ENCODE results near the gene SBNO1. TPM values are rescaled to one million over a fixed set of nuclear protein-coding genes. Genes with fewer than 3 reads are reported as not detected.
A peak's percentile ranks its signal among the peaks of the same experiment; 100 is the strongest.

The SBNO1 gene
- total RNA-seq, 2 experiments from 2014 or later = 21.3 to 21.9 TPM

GRCh38 chr12:123267335-123267920 lies 97.2 kb downstream of the SBNO1 start:
- no peak overlapping the region for H3K27ac Mint-ChIP-seq
- no peak for DNase-seq
- ChIA-PET CTCF (no interaction called here), POLR2A (interaction anchor here (0.5 to 3.7 kb wide), 2 partner anchors 35 to 191 kb away, joined by 3 to 13 read pairs; partner anchors contain the start of genes MPHOSPH9 and MTRFR)
- H3K4me1 Mint-ChIP-seq (ENCODE audit: low read depth) = peaks cover 32% of the 10 kb centered on the region
- Histone ChIP-seq H3K27ac (ENCODE audit: low read depth in 1 of 2, low read length in 2 of 2) (no peak overlapping the region), H3K36me3 (ENCODE audit: insufficient read depth, low read length) (no peaks in the 10 kb centered on the region), H3K4me3 (ENCODE audit: low read length) (no peak overlapping the region), H3K4me1 (ENCODE audit: insufficient read depth, low read length) (peaks cover 34% of the 10 kb centered on the region), H3K27me3 (ENCODE audit: control insufficient read depth in 1 of 2, insufficient read depth in 2 of 2, low read length in 2 of 2) (no peaks in the 10 kb centered on the region), H3K9me3 (ENCODE audit: control insufficient read depth in 1 of 2, insufficient read depth in 1 of 2, low read length in 2 of 2) (no peaks in the 10 kb centered on the region)
- ATAC-seq (ENCODE audit: poor library complexity) = no peak
- TF ChIP-seq, protein P1, sequence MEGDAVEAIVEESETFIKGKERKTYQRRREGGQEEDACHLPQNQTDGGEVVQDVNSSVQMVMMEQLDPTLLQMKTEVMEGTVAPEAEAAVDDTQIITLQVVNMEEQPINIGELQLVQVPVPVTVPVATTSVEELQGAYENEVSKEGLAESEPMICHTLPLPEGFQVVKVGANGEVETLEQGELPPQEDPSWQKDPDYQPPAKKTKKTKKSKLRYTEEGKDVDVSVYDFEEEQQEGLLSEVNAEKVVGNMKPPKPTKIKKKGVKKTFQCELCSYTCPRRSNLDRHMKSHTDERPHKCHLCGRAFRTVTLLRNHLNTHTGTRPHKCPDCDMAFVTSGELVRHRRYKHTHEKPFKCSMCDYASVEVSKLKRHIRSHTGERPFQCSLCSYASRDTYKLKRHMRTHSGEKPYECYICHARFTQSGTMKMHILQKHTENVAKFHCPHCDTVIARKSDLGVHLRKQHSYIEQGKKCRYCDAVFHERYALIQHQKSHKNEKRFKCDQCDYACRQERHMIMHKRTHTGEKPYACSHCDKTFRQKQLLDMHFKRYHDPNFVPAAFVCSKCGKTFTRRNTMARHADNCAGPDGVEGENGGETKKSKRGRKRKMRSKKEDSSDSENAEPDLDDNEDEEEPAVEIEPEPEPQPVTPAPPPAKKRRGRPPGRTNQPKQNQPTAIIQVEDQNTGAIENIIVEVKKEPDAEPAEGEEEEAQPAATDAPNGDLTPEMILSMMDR (IDR thresholded peaks at IDR 0.05) = no peak
- peak overlapping the region; percentile 92 for H3K4me3 Mint-ChIP-seq
- no peaks in the 10 kb centered on the region for H3K36me3 Mint-ChIP-seq (ENCODE audit: low read depth)
- H3K9me3 Mint-ChIP-seq = no peaks in the 10 kb centered on the region
- no peaks in the 10 kb centered on the region for H3K27me3 Mint-ChIP-seq
- intact Hi-C loops (cut with DNase I, micrococcal nuclease) = no loop called here

- Histone ChIP-seq H3K9me3 (ENCODE audit: control insufficient read depth in 1 of 2, insufficient read depth in 1 of 2, low read length in 2 of 2) (no peaks in the 10 kb centered on the region), H3K4me3 (ENCODE audit: low read length) (no peak overlapping the region), H3K36me3 (ENCODE audit: insufficient read depth, low read length) (no peaks in the 10 kb centered on the region), H3K27ac (ENCODE audit: low read depth in 1 of 2, low read length in 2 of 2) (no peak overlapping the region), H3K4me1 (ENCODE audit: insufficient read depth, low read length) (peaks cover 29% of the 10 kb centered on the region), H3K27me3 (ENCODE audit: control insufficient read depth in 1 of 2, insufficient read depth in 2 of 2, low read length in 2 of 2) (no peaks in the 10 kb centered on the region)
- H3K4me3 Mint-ChIP-seq = peak overlapping the region; percentile 51
- POLR2A ChIA-PET = interaction anchor here (3.7 kb wide), 1 partner anchor 34 kb away, joined by 13 read pairs; the partner anchor contains the start of genes MPHOSPH9 and MTRFR
- H3K36me3 Mint-ChIP-seq (ENCODE audit: low read depth) = no peaks in the 10 kb centered on the region
- H3K27ac Mint-ChIP-seq = no peak overlapping the region
- no peaks in the 10 kb centered on the region for H3K27me3 Mint-ChIP-seq
- ATAC-seq (ENCODE audit: poor library complexity) = no peak
- CTCF ChIA-PET = no interaction called here
- peak in 1 of 14 experiments; percentile 29 for DNase-seq
- TF ChIP-seq, protein P1 (IDR thresholded peaks at IDR 0.05) = no peak
- no peaks in the 10 kb centered on the region for H3K9me3 Mint-ChIP-seq
- H3K4me1 Mint-ChIP-seq (ENCODE audit: low read depth) = peaks cover 27% of the 10 kb centered on the region
- intact Hi-C loops (cut with DNase I, micrococcal nuclease) = no loop called here
These were observed 97.9 kb downstream of the SBNO1 start for GRCh38 chr12:123266679-123267277.

- Histone ChIP-seq H3K27ac (ENCODE audit: low read depth in 1 of 2, low read length in 2 of 2) (no peak overlapping the region), H3K9me3 (ENCODE audit: control insufficient read depth in 1 of 2, insufficient read depth in 1 of 2, low read length in 2 of 2) (no peaks in the 10 kb centered on the region), H3K4me1 (ENCODE audit: insufficient read depth, low read length) (peaks cover 29% of the 10 kb centered on the region), H3K36me3 (ENCODE audit: insufficient read depth, low read length) (no peaks in the 10 kb centered on the region), H3K27me3 (ENCODE audit: control insufficient read depth in 1 of 2, insufficient read depth in 2 of 2, low read length in 2 of 2) (no peaks in the 10 kb centered on the region), H3K4me3 (ENCODE audit: low read length) (no peak overlapping the region)
- CTCF ChIA-PET = no interaction called here
- TF ChIP-seq, protein P1 (IDR thresholded peaks at IDR 0.05) = no peak
- intact Hi-C loops (cut with DNase I, micrococcal nuclease) = no loop called here
- Mint-ChIP-seq H3K9me3 (no peaks in the 10 kb centered on the region), H3K4me1 (ENCODE audit: low read depth) (peaks cover 27% of the 10 kb centered on the region), H3K27ac (no peak overlapping the region), H3K4me3 (peak overlapping the region; percentile 20), H3K27me3 (no peaks in the 10 kb centered on the region), H3K36me3 (ENCODE audit: low read depth) (no peaks in the 10 kb centered on the region)
- ATAC-seq (ENCODE audit: poor library complexity) (no peak), DNase-seq (no peak)
- POLR2A ChIA-PET = interaction anchor here (3.7 kb wide), 1 partner anchor 33 kb away, joined by 13 read pairs; the partner anchor contains the start of genes MPHOSPH9 and MTRFR
These were observed 98.6 kb downstream of the SBNO1 start for GRCh38 chr12:123265851-123266678.
